ENCODE measurements around the gene ARHGAP6. TPM values are rescaled to one million over a fixed set of nuclear protein-coding genes. Genes with fewer than 3 reads are reported as not detected.
"Not testable (repeated sequence)": the region's sequence is repeated elsewhere in the genome, so short reads cannot be mapped to it uniquely, and the experiment has no call there.

Gene ARHGAP6
- total RNA-seq, 4 donors from 2014 or later, result 2.7 to 9.1 (median 4.3) TPM

DNA sequence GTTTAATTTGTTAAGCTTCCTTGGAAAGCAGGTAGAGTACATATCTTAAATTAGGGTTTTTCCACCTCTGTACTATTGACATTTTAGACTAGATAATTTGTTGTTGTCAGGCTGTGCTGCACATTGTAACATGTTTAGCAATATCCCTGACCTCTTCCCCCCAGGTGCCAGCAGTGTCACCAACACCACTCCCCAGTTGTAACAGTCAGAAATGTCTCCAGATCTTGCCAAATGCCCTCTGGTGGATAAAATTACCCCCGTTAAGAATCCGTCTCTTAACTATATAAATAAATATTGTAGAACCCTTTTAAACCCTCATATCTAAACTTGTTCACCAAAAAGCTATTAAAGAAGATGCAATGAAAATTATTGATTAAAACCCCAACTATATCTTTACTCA is 161.5 kb downstream of the ARHGAP6 start:
- TF ChIP-seq POLR2A (IDR thresholded peaks at IDR 0.05), result no peak
- TF ChIP-seq, protein P1, sequence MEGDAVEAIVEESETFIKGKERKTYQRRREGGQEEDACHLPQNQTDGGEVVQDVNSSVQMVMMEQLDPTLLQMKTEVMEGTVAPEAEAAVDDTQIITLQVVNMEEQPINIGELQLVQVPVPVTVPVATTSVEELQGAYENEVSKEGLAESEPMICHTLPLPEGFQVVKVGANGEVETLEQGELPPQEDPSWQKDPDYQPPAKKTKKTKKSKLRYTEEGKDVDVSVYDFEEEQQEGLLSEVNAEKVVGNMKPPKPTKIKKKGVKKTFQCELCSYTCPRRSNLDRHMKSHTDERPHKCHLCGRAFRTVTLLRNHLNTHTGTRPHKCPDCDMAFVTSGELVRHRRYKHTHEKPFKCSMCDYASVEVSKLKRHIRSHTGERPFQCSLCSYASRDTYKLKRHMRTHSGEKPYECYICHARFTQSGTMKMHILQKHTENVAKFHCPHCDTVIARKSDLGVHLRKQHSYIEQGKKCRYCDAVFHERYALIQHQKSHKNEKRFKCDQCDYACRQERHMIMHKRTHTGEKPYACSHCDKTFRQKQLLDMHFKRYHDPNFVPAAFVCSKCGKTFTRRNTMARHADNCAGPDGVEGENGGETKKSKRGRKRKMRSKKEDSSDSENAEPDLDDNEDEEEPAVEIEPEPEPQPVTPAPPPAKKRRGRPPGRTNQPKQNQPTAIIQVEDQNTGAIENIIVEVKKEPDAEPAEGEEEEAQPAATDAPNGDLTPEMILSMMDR (IDR thresholded peaks at IDR 0.05), result no peak
- DNase-seq (ENCODE audit: low spot score in 2 of 2), result no peak
- intact Hi-C loops (cut with DNase I; ENCODE audit: low total_unique reads), result no loop called here
- no peak overlapping the region for H3K4me3 ChIP-seq (ENCODE audit: low read depth, poor library complexity, severe bottlenecking)
- 35 to 46% methylated on average over 2 of the region's 2 CpGs for WGBS, 2 donors

DNA sequence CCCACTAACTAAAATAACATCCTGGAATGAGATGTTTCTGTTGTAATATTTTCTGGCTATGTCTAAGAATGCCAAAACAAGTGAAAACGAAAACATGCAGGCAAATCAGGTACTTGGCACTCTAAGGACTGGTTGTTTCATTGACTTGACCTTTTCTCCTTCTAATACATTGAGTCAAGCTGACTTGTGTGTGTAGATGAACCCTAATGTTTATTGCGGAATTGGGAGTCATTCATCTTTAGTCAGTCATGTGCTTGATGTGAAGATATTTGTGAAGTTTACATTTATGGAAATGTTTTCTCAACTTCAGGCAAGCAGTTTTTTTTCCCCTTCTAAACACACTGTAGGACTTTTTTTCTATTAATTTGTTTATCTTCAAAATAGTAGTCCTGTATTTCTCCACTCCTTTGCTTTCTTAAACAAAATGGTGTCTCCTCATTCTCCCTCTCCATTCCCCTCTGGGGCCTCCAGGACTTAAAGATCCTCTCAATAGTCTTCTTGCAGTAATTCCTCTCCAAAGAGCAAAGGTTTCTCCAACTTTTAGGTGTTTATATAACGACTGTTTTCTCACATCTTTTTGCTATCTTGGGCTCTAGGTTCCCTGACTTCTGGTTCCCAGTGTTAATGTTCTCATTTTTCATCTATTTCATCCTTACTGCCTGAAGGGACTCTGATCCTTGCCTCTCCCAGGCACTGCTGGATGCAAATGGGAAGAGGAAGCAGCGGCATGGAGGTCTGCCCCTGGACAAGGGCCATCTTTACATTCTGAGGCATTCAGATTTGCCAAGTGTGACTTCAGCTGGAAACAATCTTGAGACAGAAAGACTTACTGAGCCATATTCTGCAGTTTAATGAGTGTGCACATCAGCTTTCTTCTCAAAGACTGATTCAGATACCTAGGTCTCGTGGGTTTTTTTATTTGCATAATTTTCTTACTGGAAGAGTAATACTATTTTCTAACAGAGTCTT is 166.4 kb downstream of the ARHGAP6 start:
- WGBS, 2 donors, result 33 to 38% methylated on average over 5 of the region's 5 CpGs
- intact Hi-C loops (cut with DNase I; ENCODE audit: low total_unique reads), result no loop called here
- no peak overlapping the region for H3K4me3 ChIP-seq (ENCODE audit: low read depth, poor library complexity, severe bottlenecking)
- DNase-seq (ENCODE audit: low spot score in 2 of 2), result no peak
- no peak for TF ChIP-seq POLR2A (IDR thresholded peaks at IDR 0.05)
- TF ChIP-seq, protein P1 (IDR thresholded peaks at IDR 0.05), result no peak

DNA sequence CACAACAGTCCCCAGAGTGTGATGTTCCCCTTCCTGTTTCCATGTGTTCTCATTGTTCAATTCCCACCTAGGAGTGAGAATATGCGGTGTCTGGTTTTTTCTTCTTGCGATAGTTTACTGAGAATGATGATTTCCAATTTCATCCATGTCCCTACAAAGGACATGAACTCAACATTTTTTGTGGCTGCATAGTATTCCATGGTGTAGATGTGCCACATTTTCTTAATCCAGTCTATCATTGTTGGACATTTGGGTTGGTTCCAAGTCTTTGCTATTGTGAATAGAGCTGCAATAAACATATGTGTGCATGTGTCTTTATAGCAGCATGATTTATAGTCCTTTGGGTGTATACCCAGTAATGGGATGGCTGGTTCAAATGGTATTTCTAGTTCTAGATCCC is 174.3 kb downstream of the ARHGAP6 start:
- H3K4me3 ChIP-seq (ENCODE audit: low read depth, poor library complexity, severe bottlenecking); DNase-seq (ENCODE audit: low spot score in 2 of 2); intact Hi-C loops (cut with DNase I; ENCODE audit: low total_unique reads): not testable (repeated sequence)
- WGBS, 2 donors, result 88 to 97% methylated on average over 2 of the region's 2 CpGs

DNA sequence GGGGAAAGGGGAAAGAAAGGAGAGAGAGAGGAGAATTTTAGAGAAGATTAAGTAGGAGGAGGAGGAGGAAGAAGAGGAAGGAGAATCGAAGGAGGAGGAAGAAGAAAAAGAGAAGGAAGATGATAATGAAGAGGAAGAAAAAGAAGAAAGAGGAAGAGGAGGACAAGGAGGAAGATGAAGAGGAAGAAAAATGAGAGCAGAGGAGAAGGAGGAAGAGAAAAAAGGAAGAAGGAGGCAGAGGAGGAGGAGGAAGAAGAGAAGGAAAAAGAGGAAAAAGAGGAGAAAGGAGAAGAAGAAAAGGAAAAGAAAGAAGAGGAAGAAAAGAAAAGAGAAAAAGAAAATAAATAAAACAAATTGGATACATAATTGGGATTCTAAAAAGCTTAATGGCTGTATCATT is 181.4 kb downstream of the ARHGAP6 start:
- intact Hi-C loops (cut with DNase I; ENCODE audit: low total_unique reads), result no loop called here
- TF ChIP-seq POLR2A (IDR thresholded peaks at IDR 0.05), result no peak
- TF ChIP-seq, protein P1 (IDR thresholded peaks at IDR 0.05), result no peak
- WGBS, 2 donors, result 47 to 76% methylated on average over 1 of the region's 1 CpG
- no peak for DNase-seq (ENCODE audit: low spot score in 2 of 2)
- no peak overlapping the region for H3K4me3 ChIP-seq (ENCODE audit: low read depth, poor library complexity, severe bottlenecking)

DNA sequence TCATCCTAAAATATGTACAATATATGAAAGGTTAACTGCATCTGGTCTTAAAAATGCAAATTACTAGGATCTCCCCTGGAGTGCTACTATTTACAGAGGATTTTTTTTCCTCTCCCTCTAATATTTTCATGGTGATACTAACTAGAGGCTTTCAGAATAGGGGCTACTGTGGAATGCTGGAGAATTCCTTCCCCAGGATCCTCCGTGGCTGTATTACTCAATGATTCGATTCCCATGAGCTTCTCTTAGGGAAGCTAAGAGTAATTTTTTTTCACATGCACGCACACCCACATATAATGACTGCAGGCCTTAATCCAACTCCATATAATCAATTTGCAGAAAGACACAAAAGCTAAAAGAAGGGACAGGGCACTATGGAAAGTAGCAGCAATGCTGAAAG is 184.7 kb downstream of the ARHGAP6 start:
- 65 to 67% methylated on average over 3 of the region's 3 CpGs for WGBS, 2 donors
- intact Hi-C loops (cut with DNase I; ENCODE audit: low total_unique reads), result no loop called here
- no peak for TF ChIP-seq POLR2A (IDR thresholded peaks at IDR 0.05)
- TF ChIP-seq, protein P1 (IDR thresholded peaks at IDR 0.05), result no peak
- no peak for DNase-seq (ENCODE audit: low spot score in 2 of 2)
- H3K4me3 ChIP-seq (ENCODE audit: low read depth, poor library complexity, severe bottlenecking), result no peak overlapping the region

DNA sequence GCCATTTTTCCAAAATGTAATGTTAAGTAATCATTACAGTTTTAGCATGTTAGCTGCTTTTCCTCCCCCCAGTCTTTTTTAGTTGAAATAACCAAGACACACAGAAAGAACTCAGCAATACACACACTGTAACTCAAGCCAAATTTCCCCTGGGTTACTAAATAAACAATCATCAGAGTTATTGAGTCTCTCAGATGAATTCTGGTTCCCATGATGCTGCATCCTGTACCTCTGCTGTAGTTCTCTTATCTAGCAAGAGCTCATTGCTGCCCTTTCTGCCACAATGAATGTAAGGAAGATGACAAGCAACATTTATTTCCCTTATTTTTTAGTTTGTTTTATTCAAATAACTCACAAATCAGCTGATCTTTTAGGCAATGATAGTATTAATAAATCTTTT is 185.1 kb downstream of the ARHGAP6 start:
- intact Hi-C loops (cut with DNase I; ENCODE audit: low total_unique reads), result no loop called here

More for the DNA sequence above, 185.1 kb downstream of the ARHGAP6 start:
- TF ChIP-seq, protein P1 (IDR thresholded peaks at IDR 0.05), result no peak
- no peak for TF ChIP-seq POLR2A (IDR thresholded peaks at IDR 0.05)
- no peak for DNase-seq (ENCODE audit: low spot score in 2 of 2)
- no peak overlapping the region for H3K4me3 ChIP-seq (ENCODE audit: low read depth, poor library complexity, severe bottlenecking)

Data from lower leg skin (tissue), 4 donors.